ENCODE data around the gene DMTF1.
"Not testable (repeated sequence)": the region's sequence is repeated elsewhere in the genome, so short reads cannot be mapped to it uniquely, and the experiment has no call there.

DMTF1 gene

DNA sequence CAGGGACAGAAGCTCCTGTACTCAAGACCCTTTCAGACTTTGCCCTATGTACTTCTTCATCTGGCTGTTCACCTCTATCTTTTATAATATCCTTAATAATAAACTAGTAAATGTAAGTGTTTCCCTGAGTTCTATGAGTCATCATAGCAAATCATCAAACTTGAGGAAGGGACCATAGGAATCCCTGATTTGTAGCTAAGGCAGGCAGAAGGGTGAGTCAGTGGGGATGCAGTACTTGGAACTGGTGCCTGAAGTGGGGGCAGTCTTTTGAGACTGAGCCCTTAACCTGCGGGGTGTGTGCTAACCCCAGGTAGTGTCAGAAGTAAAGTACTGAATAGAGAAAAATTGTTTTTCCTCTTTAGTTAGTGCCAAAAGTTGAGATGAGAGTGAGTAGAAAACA is 73.4 kb downstream of the DMTF1 start:
- Histone ChIP-seq H3K4me1 (ENCODE audit: insufficient read depth, low read length) (peaks cover 4% of the 10 kb centered on the region), H3K36me3 (ENCODE audit: insufficient read depth, low read length) (no peaks in the 10 kb centered on the region), H3K9me3 (ENCODE audit: low read length) (no peaks in the 10 kb centered on the region), H3K4me3 (ENCODE audit: low read length) (no peak overlapping the region), H2AFZ (ENCODE audit: low read depth, low read length) (no peak overlapping the region), H3K27me3 (ENCODE audit: insufficient read depth, low read length) (peaks cover 14% of the 10 kb centered on the region)

DNA sequence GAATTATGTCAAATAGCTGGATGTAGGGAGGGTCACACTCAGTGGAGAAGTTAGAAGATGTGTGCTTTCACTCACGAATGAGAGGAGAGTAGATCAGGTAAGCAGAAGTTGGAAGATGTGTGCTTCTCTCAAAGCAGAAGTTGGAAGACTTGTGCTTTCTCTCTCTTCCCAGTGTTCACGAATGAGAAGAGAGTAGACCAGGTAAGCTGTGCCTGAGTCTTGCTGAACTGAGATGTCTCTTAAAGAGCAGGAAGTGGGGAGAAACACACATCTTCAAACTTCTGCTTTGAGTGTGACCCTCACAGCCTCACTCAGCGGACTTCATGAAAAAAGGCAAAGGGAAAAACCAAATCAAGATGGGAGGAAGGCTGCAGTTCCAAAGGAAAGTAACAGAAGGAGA is 74.2 kb downstream of the DMTF1 start:
- Histone ChIP-seq H3K36me3 (ENCODE audit: insufficient read depth, low read length) (no peaks in the 10 kb centered on the region), H3K4me1 (ENCODE audit: insufficient read depth, low read length) (no peaks in the 10 kb centered on the region), H3K4me3 (ENCODE audit: low read length) (no peak overlapping the region), H2AFZ (ENCODE audit: low read depth, low read length) (no peak overlapping the region), H3K9me3 (ENCODE audit: low read length) (no peaks in the 10 kb centered on the region), H3K27me3 (ENCODE audit: insufficient read depth, low read length) (peaks cover 14% of the 10 kb centered on the region)

DNA sequence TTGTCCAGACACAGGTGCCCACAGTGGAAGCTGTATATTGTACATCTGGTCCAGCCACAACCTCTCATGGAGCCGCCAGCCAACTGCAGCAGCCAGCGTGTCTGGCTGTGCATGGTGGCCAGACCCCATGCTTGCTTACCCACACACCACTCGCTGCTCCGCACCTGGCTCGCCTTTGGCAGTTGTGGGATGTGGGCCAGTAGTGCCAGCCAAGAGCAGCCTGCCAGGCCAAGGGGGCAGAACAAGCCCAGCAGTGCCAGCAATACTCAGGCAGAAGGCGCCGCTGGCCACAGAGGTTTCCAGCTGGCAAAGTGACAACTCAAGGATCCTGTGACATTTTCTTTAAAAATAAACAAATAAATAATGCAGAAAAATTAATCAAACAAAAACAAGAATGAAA is 79.0 kb downstream of the DMTF1 start:
- H3K4me3 ChIP-seq (ENCODE audit: low read length) = no peak overlapping the region
- no peaks in the 10 kb centered on the region for H3K4me1 ChIP-seq (ENCODE audit: insufficient read depth, low read length)
- H3K9me3 ChIP-seq (ENCODE audit: low read length) = no peaks in the 10 kb centered on the region
- no peak overlapping the region for H2AFZ ChIP-seq (ENCODE audit: low read depth, low read length)
- H3K36me3 ChIP-seq (ENCODE audit: insufficient read depth, low read length) = no peaks in the 10 kb centered on the region
- peaks cover 9% of the 10 kb centered on the region for H3K27me3 ChIP-seq (ENCODE audit: insufficient read depth, low read length)

DNA sequence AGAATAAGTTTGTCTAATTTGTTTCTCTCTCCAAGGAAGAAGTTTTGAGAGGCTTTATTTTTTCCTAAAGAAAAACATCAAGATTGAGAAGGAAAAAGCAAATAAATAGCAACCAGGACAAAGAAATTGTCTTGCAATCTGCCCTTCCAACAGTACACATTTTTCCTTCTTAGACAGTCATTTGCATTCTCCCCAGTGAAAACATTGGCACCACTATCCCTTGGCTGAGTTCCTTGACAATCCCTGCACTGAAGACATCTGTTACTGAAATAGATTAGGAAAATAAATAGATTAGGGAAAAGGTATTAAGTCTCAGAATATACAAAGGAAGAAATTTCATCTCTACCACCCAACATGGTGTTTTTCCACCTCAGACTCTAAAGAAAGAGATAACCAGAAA is 79.5 kb downstream of the DMTF1 start:
- H3K4me1 ChIP-seq (ENCODE audit: insufficient read depth, low read length) = no peaks in the 10 kb centered on the region
- H2AFZ ChIP-seq (ENCODE audit: low read depth, low read length) = no peak overlapping the region
- H3K4me3 ChIP-seq (ENCODE audit: low read length) = no peak overlapping the region
- peaks cover 6% of the 10 kb centered on the region for H3K27me3 ChIP-seq (ENCODE audit: insufficient read depth, low read length)
- no peaks in the 10 kb centered on the region for H3K36me3 ChIP-seq (ENCODE audit: insufficient read depth, low read length)
- no peaks in the 10 kb centered on the region for H3K9me3 ChIP-seq (ENCODE audit: low read length)

DNA sequence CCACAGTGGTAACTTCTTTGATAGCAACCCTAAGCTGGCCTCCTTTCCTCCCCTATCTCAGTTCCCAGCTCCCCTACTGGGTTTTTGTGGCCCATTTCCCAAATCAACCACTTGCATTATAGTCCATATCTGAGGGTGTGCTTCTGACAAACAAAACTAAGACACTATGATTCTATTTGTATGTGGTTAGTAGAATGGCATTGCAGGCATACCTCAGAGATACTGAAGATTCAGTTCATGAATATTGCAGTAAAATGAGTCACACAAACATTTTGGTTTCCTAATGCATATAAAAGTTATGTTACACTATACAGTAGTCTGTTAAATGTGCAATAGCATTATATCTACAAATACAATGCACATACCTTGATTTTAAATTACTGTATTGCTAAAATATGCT is 82.7 kb downstream of the DMTF1 start:
- H3K36me3 ChIP-seq (ENCODE audit: insufficient read depth, low read length) = no peaks in the 10 kb centered on the region
- H3K27me3 ChIP-seq (ENCODE audit: insufficient read depth, low read length) = peaks cover 6% of the 10 kb centered on the region

DNA sequence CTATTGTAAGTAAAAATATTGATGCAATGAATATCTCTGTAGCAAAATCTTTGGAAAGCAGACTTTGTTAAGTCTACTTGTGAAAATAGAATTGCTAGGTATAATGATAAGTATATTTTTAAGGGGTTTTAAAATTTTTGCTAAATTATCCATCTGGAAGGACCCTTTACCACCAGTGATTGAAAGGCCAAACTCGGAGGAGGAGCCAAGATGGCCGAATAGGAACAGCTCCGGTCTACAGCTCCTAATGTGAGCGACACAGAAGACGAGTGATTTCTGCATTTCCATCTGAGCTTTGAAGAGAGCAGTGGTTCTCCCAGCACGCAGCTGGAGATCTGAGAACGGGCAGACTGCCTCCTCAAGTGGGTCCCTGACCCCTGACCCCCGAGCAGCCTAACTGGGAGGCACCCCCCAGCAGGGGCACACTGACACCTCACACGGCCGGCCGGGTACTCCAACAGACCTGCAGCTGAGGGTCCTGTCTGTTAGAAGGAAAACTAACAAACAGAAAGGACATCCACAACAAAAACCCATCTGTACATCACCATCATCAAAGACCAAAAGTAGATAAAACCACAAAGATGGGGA is 86.3 kb downstream of the DMTF1 start:
- not testable (repeated sequence) for H3K36me3 ChIP-seq (ENCODE audit: insufficient read depth, low read length); H3K9me3 ChIP-seq (ENCODE audit: low read length); H3K4me3 ChIP-seq (ENCODE audit: low read length); H2AFZ ChIP-seq (ENCODE audit: low read depth, low read length); H3K27me3 ChIP-seq (ENCODE audit: insufficient read depth, low read length); H3K4me1 ChIP-seq (ENCODE audit: insufficient read depth, low read length)

More for the DNA sequence above, 82.7 kb downstream of the DMTF1 start:
- no peaks in the 10 kb centered on the region for H3K9me3 ChIP-seq (ENCODE audit: low read length)
- H2AFZ ChIP-seq (ENCODE audit: low read depth, low read length) = no peak overlapping the region
- no peaks in the 10 kb centered on the region for H3K4me1 ChIP-seq (ENCODE audit: insufficient read depth, low read length)
- H3K4me3 ChIP-seq (ENCODE audit: low read length) = no peak overlapping the region

DNA sequence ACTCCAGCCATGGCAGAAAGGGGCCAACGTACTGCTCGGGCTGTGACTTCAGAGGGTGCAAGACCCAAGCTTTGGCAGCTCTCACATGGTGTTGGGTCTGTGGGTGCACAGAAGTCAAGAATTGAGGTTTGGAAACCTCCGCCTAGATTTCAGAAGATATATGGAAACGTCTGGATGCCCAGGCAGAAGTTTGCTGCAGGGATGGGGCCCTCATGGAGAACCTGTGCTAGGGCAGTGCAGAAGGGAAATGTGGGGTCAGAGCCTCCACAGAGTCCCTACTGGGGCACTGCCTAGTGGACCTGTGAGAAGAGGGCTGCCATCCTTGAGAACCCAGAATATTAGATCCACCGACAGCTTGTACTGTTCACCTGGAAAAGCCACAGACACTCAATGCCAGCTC is 93.4 kb downstream of the DMTF1 start:
- H2AFZ ChIP-seq (ENCODE audit: low read depth, low read length); H3K27me3 ChIP-seq (ENCODE audit: insufficient read depth, low read length); H3K9me3 ChIP-seq (ENCODE audit: low read length); H3K36me3 ChIP-seq (ENCODE audit: insufficient read depth, low read length); H3K4me1 ChIP-seq (ENCODE audit: insufficient read depth, low read length); H3K4me3 ChIP-seq (ENCODE audit: low read length): not testable (repeated sequence)

All from neuron (in vitro differentiated cells).